ENCODE measurements around the gene MEOX2.

DNA sequence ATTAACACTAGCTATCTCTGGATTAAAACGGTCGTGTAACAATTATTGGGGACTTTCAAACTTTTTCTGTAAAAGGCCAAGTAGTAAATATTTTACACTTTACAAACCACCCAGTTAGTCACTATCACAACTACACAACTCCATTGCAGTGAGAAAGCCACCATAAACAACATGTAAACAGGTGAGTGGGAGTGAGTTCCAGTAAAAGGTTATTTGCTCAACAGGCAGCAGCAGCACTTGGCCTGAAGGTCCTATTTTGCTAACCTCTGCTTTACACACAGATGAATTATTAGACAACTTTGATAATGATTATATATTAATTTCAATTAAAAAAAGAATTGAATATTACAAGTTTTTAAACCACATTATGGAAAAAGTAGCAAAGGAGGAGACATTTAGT, 108.9 kb downstream of the MEOX2 start:
- TF ChIP-seq, protein P1, sequence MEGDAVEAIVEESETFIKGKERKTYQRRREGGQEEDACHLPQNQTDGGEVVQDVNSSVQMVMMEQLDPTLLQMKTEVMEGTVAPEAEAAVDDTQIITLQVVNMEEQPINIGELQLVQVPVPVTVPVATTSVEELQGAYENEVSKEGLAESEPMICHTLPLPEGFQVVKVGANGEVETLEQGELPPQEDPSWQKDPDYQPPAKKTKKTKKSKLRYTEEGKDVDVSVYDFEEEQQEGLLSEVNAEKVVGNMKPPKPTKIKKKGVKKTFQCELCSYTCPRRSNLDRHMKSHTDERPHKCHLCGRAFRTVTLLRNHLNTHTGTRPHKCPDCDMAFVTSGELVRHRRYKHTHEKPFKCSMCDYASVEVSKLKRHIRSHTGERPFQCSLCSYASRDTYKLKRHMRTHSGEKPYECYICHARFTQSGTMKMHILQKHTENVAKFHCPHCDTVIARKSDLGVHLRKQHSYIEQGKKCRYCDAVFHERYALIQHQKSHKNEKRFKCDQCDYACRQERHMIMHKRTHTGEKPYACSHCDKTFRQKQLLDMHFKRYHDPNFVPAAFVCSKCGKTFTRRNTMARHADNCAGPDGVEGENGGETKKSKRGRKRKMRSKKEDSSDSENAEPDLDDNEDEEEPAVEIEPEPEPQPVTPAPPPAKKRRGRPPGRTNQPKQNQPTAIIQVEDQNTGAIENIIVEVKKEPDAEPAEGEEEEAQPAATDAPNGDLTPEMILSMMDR (IDR thresholded peaks at IDR 0.05; ENCODE audit: poor library complexity, severe bottlenecking) = no peak
- TF ChIP-seq TAF1 (IDR thresholded peaks at IDR 0.05; ENCODE audit: low read depth) = no peak
- TF ChIP-seq, protein P2, sequence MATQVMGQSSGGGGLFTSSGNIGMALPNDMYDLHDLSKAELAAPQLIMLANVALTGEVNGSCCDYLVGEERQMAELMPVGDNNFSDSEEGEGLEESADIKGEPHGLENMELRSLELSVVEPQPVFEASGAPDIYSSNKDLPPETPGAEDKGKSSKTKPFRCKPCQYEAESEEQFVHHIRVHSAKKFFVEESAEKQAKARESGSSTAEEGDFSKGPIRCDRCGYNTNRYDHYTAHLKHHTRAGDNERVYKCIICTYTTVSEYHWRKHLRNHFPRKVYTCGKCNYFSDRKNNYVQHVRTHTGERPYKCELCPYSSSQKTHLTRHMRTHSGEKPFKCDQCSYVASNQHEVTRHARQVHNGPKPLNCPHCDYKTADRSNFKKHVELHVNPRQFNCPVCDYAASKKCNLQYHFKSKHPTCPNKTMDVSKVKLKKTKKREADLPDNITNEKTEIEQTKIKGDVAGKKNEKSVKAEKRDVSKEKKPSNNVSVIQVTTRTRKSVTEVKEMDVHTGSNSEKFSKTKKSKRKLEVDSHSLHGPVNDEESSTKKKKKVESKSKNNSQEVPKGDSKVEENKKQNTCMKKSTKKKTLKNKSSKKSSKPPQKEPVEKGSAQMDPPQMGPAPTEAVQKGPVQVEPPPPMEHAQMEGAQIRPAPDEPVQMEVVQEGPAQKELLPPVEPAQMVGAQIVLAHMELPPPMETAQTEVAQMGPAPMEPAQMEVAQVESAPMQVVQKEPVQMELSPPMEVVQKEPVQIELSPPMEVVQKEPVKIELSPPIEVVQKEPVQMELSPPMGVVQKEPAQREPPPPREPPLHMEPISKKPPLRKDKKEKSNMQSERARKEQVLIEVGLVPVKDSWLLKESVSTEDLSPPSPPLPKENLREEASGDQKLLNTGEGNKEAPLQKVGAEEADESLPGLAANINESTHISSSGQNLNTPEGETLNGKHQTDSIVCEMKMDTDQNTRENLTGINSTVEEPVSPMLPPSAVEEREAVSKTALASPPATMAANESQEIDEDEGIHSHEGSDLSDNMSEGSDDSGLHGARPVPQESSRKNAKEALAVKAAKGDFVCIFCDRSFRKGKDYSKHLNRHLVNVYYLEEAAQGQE (IDR thresholded peaks at IDR 0.05; ENCODE audit: borderline replicate concordance) = no peak

Measured in neural cell (in vitro differentiated cells).